Activated T-cell treated with anti-CD3 and anti-CD28 coated beads, Interleukin-2, amount 50 U/mL, for 72 hours (primary cell): ENCODE data around the gene ACOXL. TPM values are rescaled to one million over a fixed set of nuclear protein-coding genes. Genes with fewer than 3 reads are reported as not detected.
A peak's percentile ranks its signal among the peaks of the same experiment; 100 is the strongest.

Experiments used
- ATAC-seq, 2 donors: fragments of 150-1000 bp; cut with Tn5 transposase; replicated peaks in 1 of 2; 2 replicates each; pipeline ENCODE4 v1.10.0; 2021; ENCODE audit warnings: moderate library complexity in 2 of 2, mild to moderate bottlenecking in 1 of 2
- DNase-seq, 2 donors: peaks; one replicate each; pipeline ENCODE4 v3.0.0; 2021 to 2022; ENCODE audit warnings: mixed read lengths in 1 of 2
- H3K27ac Mint-ChIP-seq: one replicate; pipeline ENCODE4 v1.8.0; 2022; ENCODE audit warnings: mild to moderate bottlenecking, moderate library complexity, mixed read lengths
- H3K27me3 Mint-ChIP-seq: one replicate; pipeline ENCODE4 v1.8.0; 2022; ENCODE audit warnings: low read depth, mixed read lengths
- H3K36me3 Mint-ChIP-seq, 2 donors: one replicate each; pipeline ENCODE4 v1.8.0; 2022; ENCODE audit warnings: mixed read lengths in 2 of 2, mild to moderate bottlenecking in 1 of 2; ENCODE audit not compliant: insufficient read depth in 2 of 2
- H3K4me1 Mint-ChIP-seq: one replicate; pipeline ENCODE4 v1.8.0; 2022; ENCODE audit warnings: low read depth, mixed read lengths
- H3K4me3 Mint-ChIP-seq, 2 donors: one replicate each; pipeline ENCODE4 v1.8.0; 2022; ENCODE audit warnings: mild to moderate bottlenecking in 2 of 2, mixed read lengths in 2 of 2, moderate library complexity in 2 of 2
- H3K9me3 Mint-ChIP-seq, 2 donors: one replicate each; pipeline ENCODE4 v1.8.0; 2022; ENCODE audit warnings: mixed read lengths in 2 of 2
- total RNA-seq, 2 donors: library from RNA; stranded (reverse); gene quantifications; one replicate each; pipeline ENCODE4 v1.2.3, GENCODE V29; 2022

ACOXL gene
- total RNA-seq, 2 donors from 2014 or later = 0.19 to 0.44 TPM

DNA sequence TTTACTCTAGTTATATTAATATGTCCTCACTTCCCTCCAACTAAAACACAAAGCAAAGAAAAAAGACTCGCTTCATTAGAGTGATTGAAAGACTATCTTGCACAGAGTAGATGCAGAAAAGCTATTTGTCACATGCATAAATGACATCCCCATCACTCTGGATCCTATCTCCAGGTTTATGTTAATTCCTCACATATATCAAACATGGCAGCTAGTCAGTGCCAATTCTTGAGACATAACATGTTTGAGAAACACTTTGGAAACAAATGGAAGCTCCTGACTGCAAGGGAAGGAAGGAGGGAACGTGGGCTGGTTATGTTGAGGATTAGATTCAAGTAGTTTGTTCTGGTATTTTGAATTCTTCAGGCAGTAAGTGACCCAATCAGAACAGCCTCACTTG is 298.6 kb downstream of the ACOXL start:
- H3K4me1 Mint-ChIP-seq = peaks cover 28% of the 10 kb centered on the region
- H3K27me3 Mint-ChIP-seq = peaks cover 56% of the 10 kb centered on the region

DNA sequence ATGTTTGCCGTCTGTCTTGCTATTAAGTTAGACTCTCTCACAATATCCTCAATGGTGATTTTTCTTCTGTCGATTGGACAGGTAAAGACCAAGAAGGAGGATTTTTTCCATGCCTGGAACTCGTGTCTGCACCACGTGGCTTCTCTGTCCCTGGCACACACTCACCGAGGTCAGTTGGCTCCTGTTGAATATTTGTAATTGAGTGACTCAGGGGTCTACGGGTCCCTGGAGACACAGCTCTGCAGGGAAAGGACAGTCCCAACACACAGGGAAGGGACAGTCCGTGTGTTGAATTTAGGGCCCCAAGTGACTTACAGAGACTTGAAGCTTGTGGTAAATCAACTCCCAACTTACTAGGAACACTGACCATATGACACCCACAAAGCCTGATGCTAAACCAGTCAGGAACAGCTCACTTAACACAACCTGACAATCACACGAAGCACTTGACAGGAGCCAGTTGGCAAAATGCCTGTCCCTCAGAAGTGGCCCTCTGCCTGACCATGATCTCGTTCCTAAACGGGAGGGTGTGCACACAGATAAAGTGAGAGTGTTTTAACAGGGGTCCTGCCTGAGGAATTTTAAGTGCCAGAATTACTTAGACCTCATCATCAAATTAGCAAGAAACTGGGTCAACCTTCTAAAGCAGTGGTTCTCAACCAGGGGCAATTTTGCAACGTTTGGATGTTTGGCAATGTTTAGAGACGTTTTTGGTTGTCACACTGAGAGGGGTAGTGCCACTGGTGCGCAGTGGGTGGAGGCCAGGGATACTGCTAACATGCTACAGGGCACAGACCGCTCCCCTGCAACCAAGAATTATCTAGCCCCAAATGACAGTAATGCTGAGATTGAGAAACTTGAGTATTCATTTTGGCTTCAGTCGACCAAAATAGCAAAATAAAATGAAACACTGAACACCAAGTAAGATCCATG is 299.4 kb downstream of the ACOXL start:
- Mint-ChIP-seq H3K4me3 (no peak overlapping the region), H3K4me1 (peaks cover 37% of the 10 kb centered on the region), H3K9me3 (peaks cover 0 to 1% of the 10 kb centered on the region in 2 donors), H3K27me3 (peaks cover 62% of the 10 kb centered on the region), H3K36me3 (peaks cover 0 to 4% of the 10 kb centered on the region in 2 donors), H3K27ac (no peak overlapping the region)
- ATAC-seq (no peak), DNase-seq (no peak)

More for the DNA sequence above, 298.6 kb downstream of the ACOXL start:
- Mint-ChIP-seq H3K36me3 (peaks cover 0 to 6% of the 10 kb centered on the region in 2 donors), H3K27ac (no peak overlapping the region), H3K9me3 (peaks cover 0 to 1% of the 10 kb centered on the region in 2 donors), H3K4me3 (peak overlapping the region in 1 of 2 donors; percentile 1)
- ATAC-seq (no peak), DNase-seq (no peak)

DNA sequence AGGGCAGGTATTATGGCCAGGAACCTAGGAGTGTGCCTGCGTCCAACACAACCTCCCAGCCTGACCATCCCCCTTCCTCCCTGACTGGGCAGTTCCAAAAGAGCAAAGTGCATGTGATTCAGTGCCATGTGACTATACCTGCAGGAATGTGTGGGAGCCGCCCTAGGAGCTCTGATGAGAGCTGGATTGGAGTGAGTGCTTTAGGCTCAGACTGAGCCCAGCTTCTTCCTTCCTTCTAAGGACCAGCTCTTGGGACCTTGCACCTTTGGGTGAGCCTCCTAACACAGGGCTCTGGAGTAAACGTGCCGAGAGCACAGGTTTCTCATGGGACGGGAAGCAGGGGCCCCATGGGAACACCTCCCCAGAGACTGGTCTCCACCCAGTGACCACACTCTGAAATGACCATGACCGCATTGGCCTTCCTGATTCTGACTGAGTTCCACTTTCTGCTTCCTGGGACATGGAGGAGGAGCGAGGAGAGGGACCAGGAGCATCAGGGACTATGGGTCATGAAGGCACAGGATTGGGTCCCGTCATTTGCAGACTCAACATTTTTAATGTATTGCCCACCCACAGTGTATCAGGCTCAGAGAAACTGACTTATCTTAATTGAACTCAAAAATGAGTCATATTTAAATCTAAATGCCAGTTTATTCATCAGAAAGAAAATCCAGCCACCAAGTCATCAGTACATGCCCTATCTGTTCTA is 300.5 kb downstream of the ACOXL start:
- peaks cover 47% of the 10 kb centered on the region for H3K4me1 Mint-ChIP-seq
- no peak overlapping the region for H3K4me3 Mint-ChIP-seq
- H3K9me3 Mint-ChIP-seq = peaks cover 0 to 1% of the 10 kb centered on the region in 2 donors
- ATAC-seq = no peak
- DNase-seq = no peak
- H3K27ac Mint-ChIP-seq = no peak overlapping the region
- peaks cover 73% of the 10 kb centered on the region for H3K27me3 Mint-ChIP-seq
- H3K36me3 Mint-ChIP-seq = peaks cover 0 to 4% of the 10 kb centered on the region in 2 donors

DNA sequence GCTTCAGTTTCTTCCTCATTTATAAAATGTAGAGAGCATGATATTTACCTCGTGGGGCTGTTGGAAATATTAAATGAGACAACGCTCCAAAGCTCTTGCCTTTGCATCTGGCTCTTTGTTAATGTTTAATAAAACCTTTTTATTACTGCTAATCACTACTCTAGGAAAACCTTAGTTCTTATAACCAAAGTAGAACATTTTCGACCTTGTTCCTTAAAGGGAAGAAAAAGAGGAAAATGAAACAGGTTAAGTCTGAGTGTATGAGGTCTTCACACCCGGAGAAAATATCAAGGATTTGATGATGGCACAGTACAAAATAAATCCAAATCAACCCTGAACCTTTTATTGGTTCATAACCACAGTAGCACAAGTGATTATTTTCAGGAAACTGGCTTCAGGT is 301.8 kb downstream of the ACOXL start:
- no peak overlapping the region for H3K27ac Mint-ChIP-seq
- peaks cover 54% of the 10 kb centered on the region for H3K4me1 Mint-ChIP-seq
- H3K27me3 Mint-ChIP-seq = peaks cover 86% of the 10 kb centered on the region

DNA sequence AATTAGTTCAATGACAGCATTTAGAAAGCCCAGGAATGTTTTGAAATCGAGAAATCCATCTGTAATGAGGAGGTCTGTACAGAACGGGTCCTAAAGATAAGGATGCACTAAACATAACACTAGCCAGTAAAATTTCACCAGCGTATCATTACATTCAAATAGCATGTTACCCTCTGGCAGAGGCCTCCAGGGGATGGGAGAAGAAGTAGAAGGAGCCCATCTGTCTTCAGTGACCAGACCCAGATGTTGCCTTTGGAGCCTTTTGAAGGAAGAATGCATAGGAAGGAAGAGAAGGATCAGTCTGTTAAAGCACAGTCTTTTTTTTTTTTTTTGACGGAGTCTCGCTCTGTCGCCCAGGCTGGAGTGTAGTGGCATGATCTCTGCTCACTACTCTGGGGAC is 302.2 kb downstream of the ACOXL start:
- H3K27me3 Mint-ChIP-seq = peaks cover 90% of the 10 kb centered on the region

More for the DNA sequence above, 301.8 kb downstream of the ACOXL start:
- H3K4me3 Mint-ChIP-seq = no peak overlapping the region
- ATAC-seq = no peak
- no peaks in the 10 kb centered on the region for H3K36me3 Mint-ChIP-seq
- DNase-seq = no peak
- H3K9me3 Mint-ChIP-seq = no peaks in the 10 kb centered on the region

DNA sequence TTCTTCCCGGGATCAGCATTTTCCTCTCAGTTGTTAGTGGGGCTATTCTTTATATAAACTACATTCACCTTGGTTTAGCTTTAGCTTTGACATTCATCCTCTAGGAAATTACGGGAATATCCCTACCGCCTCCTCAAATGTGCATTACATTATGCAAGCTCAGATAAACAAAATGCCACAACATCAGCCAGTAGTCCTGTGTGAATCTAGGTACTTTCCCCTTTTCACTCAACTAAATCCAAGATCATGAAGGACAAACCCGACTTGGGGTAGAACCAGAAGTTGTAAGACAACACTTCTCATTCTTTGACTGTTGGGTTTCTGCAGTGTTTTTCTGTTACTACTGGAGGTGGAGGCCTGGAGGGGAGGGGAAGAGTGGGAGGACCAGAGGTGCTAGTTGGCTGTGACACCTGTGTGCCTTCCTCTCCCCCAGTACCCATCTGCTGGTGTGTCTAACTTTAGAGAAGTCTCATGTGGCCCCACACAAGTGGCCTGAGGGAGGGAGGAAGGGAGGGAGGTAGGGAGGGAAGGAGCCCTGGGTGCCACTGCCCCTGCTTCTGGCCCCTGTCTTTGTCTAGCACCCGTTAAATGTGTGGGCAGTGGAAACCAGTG is 303.6 kb downstream of the ACOXL start:
- Mint-ChIP-seq H3K27ac (no peak overlapping the region), H3K27me3 (peaks cover 90% of the 10 kb centered on the region), H3K9me3 (no peaks in the 10 kb centered on the region), H3K4me3 (no peak overlapping the region), H3K4me1 (peaks cover 45% of the 10 kb centered on the region), H3K36me3 (no peaks in the 10 kb centered on the region)
- ATAC-seq (peak in 1 of 2 donors; percentile 47), DNase-seq (no peak)

More for the DNA sequence above, 302.2 kb downstream of the ACOXL start:
- H3K36me3 Mint-ChIP-seq = no peaks in the 10 kb centered on the region
- H3K27ac Mint-ChIP-seq = no peak overlapping the region
- no peak overlapping the region for H3K4me3 Mint-ChIP-seq
- DNase-seq = no peak
- no peaks in the 10 kb centered on the region for H3K9me3 Mint-ChIP-seq
- no peak for ATAC-seq
- H3K4me1 Mint-ChIP-seq = peaks cover 55% of the 10 kb centered on the region

DNA sequence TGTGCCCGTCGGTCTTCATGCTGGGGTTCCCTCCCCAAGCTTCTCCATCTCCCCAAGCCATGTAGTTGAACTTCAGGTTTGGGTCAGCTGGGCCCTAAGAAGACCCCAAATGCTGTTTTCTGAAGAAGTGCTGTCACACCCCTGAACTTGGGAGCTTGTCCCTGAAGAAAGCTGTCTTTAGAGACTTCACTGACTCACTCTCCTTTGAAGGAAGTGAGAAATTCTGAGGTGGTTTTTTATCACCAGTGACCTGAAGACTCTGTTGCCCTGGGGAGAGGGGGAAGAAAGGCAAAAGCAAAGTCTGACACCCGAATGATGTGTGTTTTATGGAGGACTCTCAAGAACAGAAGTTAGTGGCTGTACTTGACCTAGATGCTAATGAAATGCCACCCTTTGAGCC is 304.8 kb downstream of the ACOXL start:
- H3K27ac Mint-ChIP-seq = no peak overlapping the region
- ATAC-seq = peak; percentile 54 to 69

DNA sequence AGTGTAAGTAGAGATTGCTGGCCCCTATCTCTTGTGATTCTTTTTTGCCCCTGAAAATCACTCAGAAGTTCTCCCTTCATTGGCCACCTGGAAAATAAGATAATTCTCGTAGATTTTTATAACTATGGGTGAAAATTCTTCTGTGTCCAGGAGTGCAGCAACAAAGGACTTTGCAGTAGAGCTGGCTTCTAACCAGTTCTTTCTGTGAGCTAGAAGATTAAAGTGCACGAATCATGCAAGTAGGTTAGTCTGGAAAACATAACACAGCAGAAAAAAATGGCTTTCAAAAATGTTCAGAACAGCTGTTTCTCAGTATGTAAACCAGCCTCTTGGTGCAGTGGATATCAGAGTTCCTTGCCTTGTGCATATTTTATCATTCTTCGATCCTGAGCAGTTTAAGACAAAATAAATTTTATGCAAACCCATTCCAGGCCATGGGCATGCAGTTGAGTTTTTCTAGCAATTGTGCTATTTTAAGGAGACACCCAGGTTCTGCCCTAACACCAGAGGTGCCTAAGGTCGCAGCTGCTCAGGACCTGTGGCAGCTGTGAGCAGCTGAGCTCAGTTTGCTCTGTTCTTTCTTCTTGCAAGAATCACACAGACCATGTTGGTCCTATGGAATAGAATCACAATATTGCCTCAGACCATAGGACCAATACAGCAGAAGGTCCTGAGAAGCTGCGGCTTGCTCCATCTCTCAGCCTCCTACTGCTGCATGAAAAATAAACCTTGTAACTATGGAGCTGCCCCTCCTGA is 307.4 kb downstream of the ACOXL start:
- ATAC-seq (no peak), DNase-seq (no peak)
- H3K27me3 Mint-ChIP-seq = peaks cover 67% of the 10 kb centered on the region
- no peaks in the 10 kb centered on the region for H3K9me3 Mint-ChIP-seq
- peaks cover 58% of the 10 kb centered on the region for H3K4me1 Mint-ChIP-seq
- no peaks in the 10 kb centered on the region for H3K36me3 Mint-ChIP-seq
- H3K27ac Mint-ChIP-seq = no peak overlapping the region
- H3K4me3 Mint-ChIP-seq = no peak overlapping the region

More for the DNA sequence above, 304.8 kb downstream of the ACOXL start:
- H3K9me3 Mint-ChIP-seq = no peaks in the 10 kb centered on the region
- H3K36me3 Mint-ChIP-seq = no peaks in the 10 kb centered on the region
- H3K4me1 Mint-ChIP-seq = peaks cover 48% of the 10 kb centered on the region
- H3K27me3 Mint-ChIP-seq = peaks cover 82% of the 10 kb centered on the region
- DNase-seq = no peak
- no peak overlapping the region for H3K4me3 Mint-ChIP-seq

DNA sequence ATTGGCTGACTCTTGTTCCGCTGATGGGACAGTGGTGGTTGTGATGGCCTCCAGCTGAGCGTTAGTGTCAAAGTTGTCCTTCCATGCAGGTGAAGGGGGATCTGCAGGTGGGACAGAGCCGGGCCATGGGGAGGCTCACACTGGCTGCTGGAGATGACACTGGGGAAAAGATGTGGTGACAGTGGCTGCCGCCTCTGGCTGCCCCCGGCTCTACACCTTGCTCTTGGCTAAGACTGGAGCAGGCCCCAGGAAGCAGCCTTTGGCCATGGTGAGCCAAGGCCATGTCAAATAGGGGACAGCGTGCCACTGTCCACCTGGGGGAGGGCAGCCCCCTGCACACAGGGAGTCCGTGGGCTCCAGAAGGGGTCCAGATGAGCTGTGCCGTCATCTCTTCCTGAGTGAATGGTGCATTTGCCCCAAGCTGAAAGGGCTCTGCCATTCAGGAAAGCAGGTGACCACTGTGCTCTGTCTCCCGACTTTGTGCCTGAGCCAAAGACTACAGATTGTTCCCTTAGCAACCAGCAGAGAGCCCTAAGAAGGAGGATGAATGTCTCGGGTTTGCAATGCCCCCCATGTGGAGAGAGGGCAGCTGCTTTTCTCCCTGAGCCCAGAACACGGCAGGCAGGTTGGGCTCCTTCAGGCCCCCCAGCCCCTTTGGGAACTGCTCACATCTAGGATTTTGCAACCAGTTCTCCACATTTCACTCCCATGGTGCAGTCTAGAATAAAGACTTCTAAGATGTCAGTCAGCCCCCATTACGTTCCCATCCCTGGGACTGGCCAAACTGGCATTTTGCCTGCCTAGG is 309.2 kb downstream of the ACOXL start:
- peak overlapping the region; percentile 27 to 66 for H3K4me3 Mint-ChIP-seq
- H3K4me1 Mint-ChIP-seq = peaks cover 64% of the 10 kb centered on the region
- no peak overlapping the region for H3K27ac Mint-ChIP-seq
- ATAC-seq = no peak
- DNase-seq = no peak
- H3K27me3 Mint-ChIP-seq = peaks cover 69% of the 10 kb centered on the region
- peaks cover 2 to 3% of the 10 kb centered on the region in 2 donors for H3K9me3 Mint-ChIP-seq
- H3K36me3 Mint-ChIP-seq = peaks cover 3 to 7% of the 10 kb centered on the region in 2 donors

DNA sequence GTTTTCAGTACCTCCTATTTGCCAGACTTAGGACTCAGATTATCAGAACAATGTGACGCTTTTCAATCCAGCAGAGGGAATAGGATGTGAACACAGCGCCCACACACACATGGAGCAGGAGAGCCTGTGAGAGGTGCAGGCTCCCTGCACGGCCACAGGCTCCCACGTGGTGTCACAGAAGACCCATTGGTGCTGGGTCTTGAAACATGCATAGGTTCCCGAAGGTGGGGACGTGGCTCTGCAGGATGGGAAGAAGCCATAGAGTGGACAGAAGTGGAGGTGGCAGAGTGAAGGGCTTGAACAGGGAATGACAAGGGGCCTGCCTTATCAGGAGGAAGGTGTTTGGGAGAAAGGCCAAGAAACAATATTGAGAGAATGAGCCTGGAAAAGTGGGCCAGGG is 309.9 kb downstream of the ACOXL start:
- Mint-ChIP-seq H3K4me1 (peaks cover 58% of the 10 kb centered on the region), H3K27ac (no peak overlapping the region), H3K9me3 (peaks cover 2 to 3% of the 10 kb centered on the region in 2 donors), H3K4me3 (peak overlapping the region; percentile 27 to 66), H3K27me3 (peaks cover 69% of the 10 kb centered on the region), H3K36me3 (peaks cover 5 to 10% of the 10 kb centered on the region in 2 donors)
- DNase-seq (no peak), ATAC-seq (no peak)

DNA sequence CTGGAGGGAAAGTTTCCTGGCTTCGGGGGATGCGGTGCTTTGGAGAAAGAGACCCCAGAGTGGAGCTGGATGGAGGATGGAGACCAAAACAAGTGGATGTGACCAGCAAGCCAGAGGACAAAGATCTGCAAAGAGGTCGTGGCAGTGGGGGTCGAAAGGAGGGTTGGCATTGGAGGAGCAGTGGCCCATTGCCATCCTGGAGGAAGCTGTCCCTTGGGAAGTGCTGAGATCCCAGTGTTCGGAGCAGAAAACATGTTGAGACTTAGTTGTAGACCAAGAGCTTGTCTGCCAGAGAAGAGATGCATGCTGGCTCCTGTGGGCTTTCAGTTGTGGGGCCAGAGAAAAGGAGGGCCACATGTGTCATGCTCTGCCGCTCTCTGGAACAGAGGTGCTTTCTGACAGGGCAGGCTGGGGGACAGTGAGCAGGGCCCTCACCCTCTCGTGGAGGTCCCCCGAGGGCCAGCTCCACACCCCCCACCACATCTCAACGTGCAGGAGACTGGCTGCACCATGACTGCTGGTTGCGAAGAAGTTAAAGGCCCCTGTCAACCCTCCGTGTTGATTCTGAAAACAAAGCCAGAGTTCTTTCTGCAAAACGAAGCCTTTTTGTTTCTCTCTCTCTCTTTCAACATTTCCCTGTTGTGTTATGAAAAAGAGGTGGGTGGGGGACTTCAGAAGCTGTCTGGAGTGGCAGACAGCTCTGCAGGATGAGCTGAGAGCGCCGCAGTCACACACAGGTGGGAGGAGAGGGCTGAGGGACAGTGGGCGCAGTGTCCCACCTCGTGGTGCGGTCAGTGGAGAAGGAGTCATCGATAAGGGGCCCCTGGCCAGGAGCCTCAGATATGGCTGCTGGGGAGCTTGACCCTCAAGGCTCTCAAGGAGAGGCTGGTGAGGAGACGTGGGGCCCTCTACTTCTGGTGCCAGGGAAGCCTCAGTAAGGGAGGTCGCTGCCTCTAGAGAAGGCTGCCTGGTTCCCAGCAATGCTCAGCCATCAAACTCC is 310.7 kb downstream of the ACOXL start:
- DNase-seq = peak; percentile 47 to 54
- H3K9me3 Mint-ChIP-seq = peaks cover 2 to 3% of the 10 kb centered on the region in 2 donors
- peak; percentile 86 to 87 for ATAC-seq
- H3K4me1 Mint-ChIP-seq = peaks cover 54% of the 10 kb centered on the region
- peaks cover 69% of the 10 kb centered on the region for H3K27me3 Mint-ChIP-seq
- no peak overlapping the region for H3K27ac Mint-ChIP-seq
- H3K4me3 Mint-ChIP-seq = peak overlapping the region; percentile 27 to 66
- peaks cover 5 to 10% of the 10 kb centered on the region in 2 donors for H3K36me3 Mint-ChIP-seq
